ENCODE results near the gene EIF2B5.
"Not testable (repeated sequence)": the region's sequence is repeated elsewhere in the genome, so short reads cannot be mapped to it uniquely, and the experiment has no call there.

EIF2B5 gene

GRCh38 chr3:184135149-184135910 lies at the start of gene EIF2B5:
Gene EIF2B5, plus strand, starts transcription at chr3:184135358. Its CDS starts 28 bp downstream, at chr3:184135386.
- peak; percentile 89 for DNase-seq

DNA sequence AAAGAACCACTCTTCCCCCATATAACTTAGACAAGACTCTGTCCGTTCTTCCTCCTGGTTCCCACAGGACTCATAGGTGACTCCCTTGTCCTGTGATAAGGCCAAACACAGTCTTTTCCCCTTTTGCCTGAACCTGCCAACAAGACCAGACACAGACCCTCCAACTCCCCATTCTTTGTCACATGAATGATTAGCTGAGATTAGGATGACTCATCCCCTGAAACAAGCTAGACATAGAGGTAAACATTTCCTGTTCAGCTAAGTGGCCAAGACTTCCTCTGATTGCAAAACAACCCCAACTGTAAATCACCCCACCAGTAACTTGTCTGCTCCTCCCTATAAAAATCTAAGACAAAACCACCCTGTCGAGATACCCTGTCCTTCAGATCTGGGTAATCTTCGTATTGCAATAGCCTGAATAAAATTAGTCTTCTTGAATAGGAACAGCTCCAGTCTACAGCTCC lies 49.7 kb upstream of the EIF2B5 start:
- no peak for DNase-seq

- DNase-seq: no peak
Measured at GRCh38 chr3:184092199-184092598, 43.0 kb upstream of the EIF2B5 start.

- no peak for DNase-seq
Measured at GRCh38 chr3:184096811-184097383, 38.3 kb upstream of the EIF2B5 start, which contains the start of gene HTR3E. Gene HTR3E, plus strand, starts transcription at chr3:184097064. Its CDS starts 466 bp downstream, at chr3:184097530.

- DNase-seq: no peak
Measured at GRCh38 chr3:184097556-184097955, 37.6 kb upstream of the EIF2B5 start.

DNA sequence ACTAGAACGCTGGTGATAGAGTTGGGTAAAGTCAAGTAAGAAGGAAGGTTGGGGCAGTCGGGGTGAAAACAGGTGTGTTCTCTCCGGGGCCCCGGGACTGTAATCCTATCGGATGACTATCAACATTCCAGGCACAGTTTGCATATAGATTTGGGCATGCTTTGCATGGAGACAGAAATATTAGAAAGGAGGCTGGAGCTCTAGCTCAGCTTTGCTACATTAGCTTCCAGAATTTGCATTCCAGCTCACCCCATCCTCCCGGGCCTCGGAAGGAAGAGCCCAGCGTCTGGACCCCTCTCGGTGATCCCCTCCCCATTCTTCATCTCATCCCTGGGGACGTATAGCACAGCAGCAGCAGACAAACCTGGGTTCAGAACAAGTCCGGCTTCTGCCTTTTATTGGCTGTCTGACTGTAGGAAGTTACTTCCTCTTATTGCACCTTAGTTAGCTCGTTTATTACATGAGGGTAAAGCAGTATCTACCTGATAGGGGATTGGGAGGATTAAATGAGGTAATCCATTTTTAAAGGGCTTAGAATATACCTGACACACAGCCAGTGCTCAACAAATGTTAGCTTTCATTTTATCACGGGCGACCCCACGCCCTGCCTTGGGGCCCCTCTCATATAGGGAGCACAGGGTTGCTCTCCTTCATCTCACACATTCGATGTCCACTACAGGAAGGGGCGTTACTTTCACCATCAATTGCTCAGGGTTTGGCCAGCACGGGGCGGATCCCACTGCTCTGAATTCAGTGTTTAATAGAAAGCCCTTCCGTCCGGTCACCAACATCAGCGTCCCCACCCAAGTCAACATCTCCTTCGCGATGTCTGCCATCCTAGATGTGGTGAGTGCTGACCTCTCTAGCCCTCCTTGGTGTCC lies 35.1 kb upstream of the EIF2B5 start:
- DNase-seq: no peak

GRCh38 chr3:184110316-184110725 lies 24.8 kb upstream of the EIF2B5 start:
- DNase-seq: no peak

DNA sequence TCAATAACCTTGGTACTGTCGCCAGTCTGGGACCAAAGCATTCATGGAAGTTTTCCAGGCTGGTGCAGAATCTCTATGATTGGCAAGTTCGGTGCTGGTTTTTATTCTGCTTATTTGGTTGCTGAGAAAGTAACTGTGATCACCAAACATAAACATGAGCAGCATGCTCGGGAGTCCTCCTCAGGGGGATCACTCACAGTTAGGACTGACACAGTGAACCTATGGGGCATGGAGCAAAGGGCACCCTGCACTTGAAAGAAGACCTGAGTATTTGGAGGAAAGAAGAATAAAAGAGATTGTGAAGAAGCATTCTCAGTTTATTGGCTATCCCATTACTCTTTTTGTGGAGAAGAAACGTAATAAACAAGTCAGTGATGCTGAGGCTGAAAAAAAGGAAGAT lies 19.1 kb upstream of the EIF2B5 start:
- no peak for DNase-seq

- no peak for DNase-seq
Measured at GRCh38 chr3:184117636-184118035, 17.5 kb upstream of the EIF2B5 start.

- not testable (repeated sequence) for DNase-seq
Measured at GRCh38 chr3:184121031-184121430, 14.1 kb upstream of the EIF2B5 start.

- no peak for DNase-seq
Measured at GRCh38 chr3:184126006-184126405, 9.2 kb upstream of the EIF2B5 start.

GRCh38 chr3:184129012-184129411 lies 6.1 kb upstream of the EIF2B5 start:
- DNase-seq: no peak

DNA sequence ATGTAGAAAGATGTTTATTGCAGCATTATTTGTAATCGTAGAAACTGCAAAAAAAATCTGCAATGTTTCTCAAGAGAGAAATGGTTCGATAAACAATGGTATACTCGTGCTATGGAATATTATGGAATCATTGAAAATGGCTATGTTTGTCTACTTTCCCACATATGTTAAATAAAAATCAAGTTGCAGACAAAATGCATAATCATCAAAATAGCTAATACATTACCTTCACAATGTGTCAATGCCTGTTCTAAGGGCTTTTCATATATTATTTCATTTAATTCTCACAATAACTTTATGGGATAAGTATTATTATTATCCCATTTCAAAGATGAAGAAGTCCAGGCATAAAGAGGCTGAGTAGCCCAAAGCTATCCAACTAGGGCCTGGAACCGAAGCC lies 2.2 kb upstream of the EIF2B5 start:
- no peak for DNase-seq

DNA sequence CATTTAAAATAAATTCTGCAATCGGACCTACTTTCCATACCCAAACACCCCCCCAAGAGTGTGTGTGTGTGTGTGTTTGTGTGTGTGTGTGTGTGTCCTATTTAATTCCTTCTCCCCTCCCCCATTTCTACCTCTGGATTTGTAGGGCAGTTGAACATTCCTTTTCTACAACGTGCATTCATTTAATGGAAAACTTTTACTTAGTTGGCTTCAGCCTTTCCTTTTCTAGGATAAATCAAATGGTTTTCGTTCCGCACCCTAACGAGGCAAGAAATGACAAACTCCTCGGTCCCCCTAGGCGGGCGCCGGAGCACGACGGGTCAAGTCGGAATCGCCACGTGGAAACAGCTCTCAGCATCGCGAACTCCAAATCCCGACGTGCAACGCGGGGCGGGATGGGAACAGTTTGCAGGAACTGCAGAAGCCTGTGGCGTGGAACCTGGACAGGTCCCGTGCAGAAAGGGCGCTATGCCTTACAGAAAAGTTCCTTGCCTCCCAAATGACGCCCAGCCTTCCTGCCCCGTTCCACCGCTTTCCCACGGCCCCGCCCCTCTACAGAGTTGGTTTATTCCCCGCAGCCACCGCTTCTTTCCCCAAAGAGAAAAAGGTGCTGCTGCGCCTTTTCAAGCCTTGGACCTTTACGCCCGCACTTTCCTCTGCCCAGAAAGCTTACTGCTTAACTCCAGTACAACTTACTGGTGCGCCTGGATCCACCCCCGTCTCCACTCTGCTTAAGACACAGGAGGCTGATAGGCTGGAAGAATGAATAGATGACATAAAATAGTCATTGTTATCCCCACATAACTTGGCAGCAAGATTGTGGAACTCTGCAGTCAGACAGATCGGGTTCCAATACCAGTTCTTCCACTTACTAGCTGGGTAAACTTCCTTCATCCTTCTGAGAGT lies 1.1 kb upstream of the EIF2B5 start:
- DNase-seq: peak; percentile 48

GRCh38 chr3:184134746-184135148 lies 411 bp upstream of the EIF2B5 start:
- no peak for DNase-seq

GRCh38 chr3:184135911-184136260 lies 728 bp downstream of the EIF2B5 start:
- DNase-seq: no peak

GRCh38 chr3:184140436-184140835 lies 5.3 kb downstream of the EIF2B5 start:
- no peak for DNase-seq

DNA sequence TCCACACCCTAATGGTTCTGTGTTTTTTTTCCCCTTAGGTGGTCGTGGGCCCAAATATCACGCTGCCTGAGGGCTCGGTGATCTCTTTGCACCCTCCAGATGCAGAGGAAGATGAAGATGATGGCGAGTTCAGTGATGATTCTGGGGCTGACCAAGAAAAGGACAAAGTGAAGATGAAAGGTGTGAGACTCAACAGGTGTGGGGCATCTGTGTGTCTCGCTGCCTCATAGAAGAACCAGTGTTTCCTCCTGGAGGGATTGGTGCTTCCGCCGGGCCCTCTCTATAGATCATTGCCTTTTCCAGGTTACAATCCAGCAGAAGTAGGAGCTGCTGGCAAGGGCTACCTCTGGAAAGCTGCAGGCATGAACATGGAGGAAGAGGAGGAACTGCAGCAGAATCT lies 7.0 kb downstream of the EIF2B5 start:
- no peak for DNase-seq

DNA sequence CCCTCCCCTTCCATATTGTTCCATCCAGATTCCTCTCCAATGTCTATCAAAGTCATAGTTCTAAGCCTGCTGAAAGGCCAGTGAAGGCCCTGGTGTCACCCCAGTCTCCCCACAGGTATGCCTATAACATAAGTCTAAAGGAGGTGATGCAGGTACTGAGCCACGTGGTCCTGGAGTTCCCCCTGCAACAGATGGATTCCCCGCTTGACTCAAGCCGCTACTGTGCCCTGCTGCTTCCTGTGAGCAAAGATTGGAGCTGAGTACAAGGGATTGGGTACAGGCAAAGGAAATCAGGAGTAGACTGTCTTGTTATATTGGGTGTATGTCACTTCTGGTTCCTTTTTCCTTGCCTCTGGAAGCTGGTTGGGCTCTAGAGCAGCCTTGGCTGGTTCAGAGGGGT lies 8.2 kb downstream of the EIF2B5 start:
- no peak for DNase-seq

- DNase-seq: no peak
Measured at GRCh38 chr3:184144505-184144904, 9.3 kb downstream of the EIF2B5 start.

- DNase-seq: no peak
Measured at GRCh38 chr3:184145111-184145524, 10.0 kb downstream of the EIF2B5 start.

- no peak for DNase-seq
Measured at GRCh38 chr3:184145751-184146270, 10.7 kb downstream of the EIF2B5 start.
